HepG2 (cell line): Measurements from ENCODE around the gene LCAT. TPM values are rescaled to one million over a fixed set of nuclear protein-coding genes. Genes with fewer than 3 reads are reported as not detected.
A peak's percentile ranks its signal among the peaks of the same experiment; 100 is the strongest.

Experiments
- AKNA ChIP-seq: sonication (generic); formaldehyde crosslinking; IDR thresholded peaks from 2 replicates; pipeline ENCODE4 v1.4.0; 2020; ENCODE audit warnings: missing genetic modification reagents, borderline replicate concordance
- E2F5 ChIP-seq: sonication (generic); formaldehyde crosslinking; conservative IDR thresholded peaks from 2 replicates; pipeline ENCODE4 v1.4.0; 2020; ENCODE audit warnings: missing genetic modification reagents
- SALL2 ChIP-seq: sonication (generic); formaldehyde crosslinking; IDR thresholded peaks from 2 replicates; pipeline ENCODE4 v1.8.1; 2023; ENCODE audit warnings: mild to moderate bottlenecking, missing genetic modification reagents, inconsistent platforms
- SCMH1 ChIP-seq: sonication (generic); formaldehyde crosslinking; IDR thresholded peaks from 2 replicates; pipeline ENCODE4 v1.9.0; 2021; ENCODE audit warnings: missing genetic modification reagents, mild to moderate bottlenecking, borderline replicate concordance
- SNAPC5 ChIP-seq: sonication (generic); formaldehyde crosslinking; IDR thresholded peaks from 2 replicates; pipeline ENCODE4 v1.8.1; 2023; ENCODE audit warnings: mild to moderate bottlenecking, missing genetic modification reagents, borderline replicate concordance
- TFDP1 ChIP-seq: IDR thresholded peaks from 2 replicates; pipeline ENCODE4 v1.6.1; 2016; ENCODE audit warnings: missing compliant biosample characterization, missing genetic modification reagents, borderline replicate concordance
- ZFP1 ChIP-seq: IDR thresholded peaks from 2 replicates; pipeline ENCODE4 v1.6.1; 2016
- ZHX1 ChIP-seq: sonication (generic); formaldehyde crosslinking; IDR thresholded peaks from 2 replicates; pipeline ENCODE4 v1.8.1; 2022; ENCODE audit warnings: low read depth, mild to moderate bottlenecking, missing genetic modification reagents
- ZNF639 ChIP-seq: conservative IDR thresholded peaks from 2 replicates; pipeline ENCODE4 v1.6.1; 2018; ENCODE audit warnings: missing genetic modification reagents
- ZNF766 ChIP-seq: sonication (generic); formaldehyde crosslinking; IDR thresholded peaks from 2 replicates; pipeline ENCODE4 v1.5.0; 2020; ENCODE audit warnings: missing genetic modification reagents, borderline replicate concordance
- ZNF770 ChIP-seq: sonication (generic); formaldehyde crosslinking; IDR thresholded peaks from 2 replicates; pipeline ENCODE4 v1.5.0; 2020; ENCODE audit warnings: mild to moderate bottlenecking, missing genetic modification reagents
- ZSCAN31 ChIP-seq: sonication (generic); formaldehyde crosslinking; IDR thresholded peaks from 2 replicates; pipeline ENCODE4 v1.5.0; 2020; ENCODE audit warnings: low read depth, mild to moderate bottlenecking, missing genetic modification reagents
- polyA plus RNA-seq, 8 experiments: library from polyadenylated mRNA; depleted of rRNA in 3 of 8; stranded (reverse) in 7 of 8; unstranded in 1 of 8; fragments of >200 nt; fragmentation: Illumina TruSeq in 4 of 8; extraction: Trizol in 4 of 8; gene quantifications; 2 replicates each; pipeline versions ENCODE4 v1.2.1 to v1.2.3, GENCODE V29; 2011 to 2016; ENCODE audit warnings: low read depth in 4 of 8, missing spikeins in 1 of 8, mixed read lengths in 1 of 8; ENCODE audit not compliant: insufficient read depth in 1 of 8
- total RNA-seq, 5 experiments: library from RNA; depleted of rRNA; stranded (reverse); fragments of >200 nt; fragmentation: Illumina TruSeq; extraction: Trizol; gene quantifications; 2 replicates each; pipeline ENCODE4 v1.2.3, GENCODE V29; 2016; ENCODE audit warnings: low read depth in 1 of 5

The LCAT gene
- total and polyA plus RNA-seq, 2 of the 13 experiments (the other 11 are each of a cell fraction or from before 2014, with no cell fraction given) = 36.1 to 38.9 TPM

- TF ChIP-seq AKNA (CRISPR knock-in tag) (no peak), ZFP1 (CRISPR knock-in tag) (peak; percentile 61; the same call in 1 of the 2 replicates), SNAPC5 (peak; percentile 80), TFDP1 (peak; percentile 94), ZNF766 (peak; percentile 53; the same call in 1 of the 2 replicates), ZNF639 (peak; percentile 89), ZNF770 (CRISPR knock-in tag) (peak; percentile 85), SCMH1 (no peak), ZHX1 (peak; percentile 39; the same call in 1 of the 2 replicates), E2F5 (CRISPR knock-in tag) (peak; percentile 88), SALL2 (CRISPR knock-in tag) (peak; percentile 67; the same call in 1 of the 2 replicates), ZSCAN31 (CRISPR knock-in tag) (no peak)
Observed at GRCh38 chr16:67968400-67969253, 24.7 kb upstream of the LCAT start, which contains the start of gene SLC12A4 (continued).
